OCI-LY7 (cell line): ENCODE results near the gene PTPN14. TPM values are rescaled to one million over a fixed set of nuclear protein-coding genes. Genes with fewer than 3 reads are reported as not detected.

ENCODE experiments used
- BruUV-seq: library from RNA; stranded (reverse); fragments of 400-500 nt; replicated peaks from 2 replicates; lab custom pipeline; 2021; lab: Mats Ljungman, UMichigan
- CTCF ChIA-PET: fragments of 300-600 bp; sonication (Branson Sonifier 250); formaldehyde crosslinking; loops from one replicate; lab custom pipeline; 2022; ENCODE audit warnings: antibody characterized with exemption; ENCODE audit not compliant: unreplicated experiment; lab: Charles Lee
- POLR2A ChIA-PET: fragments of 300-600 bp; sonication (Branson Sonifier 250); formaldehyde crosslinking; loops from one replicate; lab custom pipeline; 2022; ENCODE audit warnings: antibody characterized with exemption; lab: Charles Lee
- DNase-seq: peaks from one replicate; pipeline ENCODE4 v3.0.0-alpha.2; 2015; ENCODE audit warnings: low spot score
- H2AFZ ChIP-seq: fragments of 200-600 bp; sonication (generic), shearing (Covaris generic); 2 replicates; pipeline ENCODE4 v1.6.1; 2014; ENCODE audit warnings: mild to moderate bottlenecking, antibody characterized with exemption, low read length, moderate library complexity
- H3K27ac ChIP-seq: fragments of 200-600 bp; sonication (generic); 2 replicates; pipeline ENCODE4 v1.5.1; 2014; ENCODE audit warnings: mixed run types, low read depth, mild to moderate bottlenecking, moderate library complexity, low read length, inconsistent platforms; ENCODE audit not compliant: poor library complexity, severe bottlenecking
- H3K36me3 ChIP-seq: fragments of 200-600 bp; sonication (generic); 2 replicates; pipeline ENCODE4 v1.6.1; 2014; ENCODE audit warnings: mild to moderate bottlenecking, antibody characterized with exemption, low read length, moderate library complexity, mixed read lengths; ENCODE audit not compliant: insufficient read depth
- H3K4me1 ChIP-seq: fragments of 200-600 bp; sonication (generic); 2 replicates; pipeline ENCODE4 v1.5.1; 2014; ENCODE audit warnings: mild to moderate bottlenecking, low read length; ENCODE audit not compliant: insufficient read depth, poor library complexity, severe bottlenecking
- H3K4me2 ChIP-seq: fragments of 200-600 bp; sonication (generic); 2 replicates; pipeline ENCODE4 v1.6.1; 2014; ENCODE audit warnings: mild to moderate bottlenecking, low read length
- H3K4me3 ChIP-seq: fragments of 200-600 bp; sonication (generic); 2 replicates; pipeline ENCODE4 v1.5.1; 2014; ENCODE audit warnings: mild to moderate bottlenecking, low read depth, low read length; ENCODE audit not compliant: poor library complexity, severe bottlenecking
- H3K79me2 ChIP-seq: fragments of 200-600 bp; sonication (generic); 2 replicates; pipeline ENCODE4 v1.6.1; 2016; ENCODE audit warnings: low read depth, mild to moderate bottlenecking, low read length, moderate library complexity, mixed read lengths; ENCODE audit not compliant: insufficient read depth
- H3K9me2 ChIP-seq: fragments of 200-600 bp; sonication (generic); 2 replicates; pipeline ENCODE4 v1.6.1; 2016; ENCODE audit warnings: mild to moderate bottlenecking, low read length, mixed read lengths; ENCODE audit not compliant: insufficient read depth
- H3K9me3 ChIP-seq: fragments of 200-600 bp; sonication (generic); 2 replicates; pipeline ENCODE4 v1.6.1; 2014; ENCODE audit warnings: mild to moderate bottlenecking, mixed run types, low read length, mixed read lengths
- H4K20me1 ChIP-seq: fragments of 200-600 bp; sonication (generic); 2 replicates; pipeline ENCODE4 v1.6.1; 2014; ENCODE audit warnings: mild to moderate bottlenecking, antibody characterized with exemption, low read length, moderate library complexity, mixed read lengths; ENCODE audit not compliant: insufficient read depth
- EZH2phosphoT487 ChIP-seq: fragments of 200-600 bp; sonication (generic); IDR thresholded peaks from 2 replicates; pipeline ENCODE4 v1.6.1; 2018; ENCODE audit warnings: low read depth, borderline replicate concordance, mild to moderate bottlenecking, mixed run types, antibody characterized with exemption, low read length, moderate library complexity, mixed read lengths
- intact Hi-C: fragments of 100-400 bp; cut with micrococcal nuclease; formaldehyde crosslinking; loops from one replicate; pipeline ENCODE4 v1.10.0; 2022; ENCODE audit not compliant: unreplicated experiment
- total RNA-seq, 2 experiments: library from RNA; depleted of rRNA in 1 of 2; stranded (reverse); fragments of >200 nt in 1 of 2; shearing (Covaris generic) in 1 of 2; gene quantifications; 2 replicates each; pipeline ENCODE4 v1.2.3, GENCODE V29; 2014 to 2022
- TF ChIP-seq, protein P1 (sequence below): fragments of 200-600 bp; sonication (generic); conservative IDR thresholded peaks from 2 replicates; pipeline ENCODE4 v1.5.1; 2014; ENCODE audit warnings: mild to moderate bottlenecking, antibody characterized with exemption, low read length, moderate library complexity, mixed read lengths

The PTPN14 gene
- total RNA-seq, 2 experiments from 2014 or later, result not detected

DNA sequence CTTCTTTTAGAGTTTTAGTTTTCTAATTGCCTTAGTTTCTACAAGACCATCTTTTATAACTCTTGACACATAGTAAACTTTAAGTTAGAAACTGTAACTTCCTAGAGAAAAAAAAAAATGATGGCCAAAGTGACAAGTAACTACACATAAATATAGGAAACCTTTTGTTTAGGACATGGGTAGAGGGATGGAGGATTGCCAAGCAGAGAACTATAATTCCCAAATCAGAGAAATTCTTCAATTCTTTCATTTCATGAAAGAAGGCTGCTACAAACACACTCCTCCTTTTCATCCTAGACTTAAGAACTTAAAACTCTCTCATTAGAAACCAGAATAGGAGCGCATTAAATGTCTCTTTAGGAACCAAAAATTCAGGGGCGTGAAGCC is 125.0 kb downstream of the PTPN14 start:
- Histone ChIP-seq H4K20me1 (no peaks in the 10 kb centered on the region), H3K79me2 (no peaks in the 10 kb centered on the region), H3K27ac (no peak overlapping the region), H3K9me2 (no peaks in the 10 kb centered on the region), H3K4me2 (no peak overlapping the region), H3K36me3 (no peaks in the 10 kb centered on the region), H2AFZ (no peak overlapping the region), H3K4me1 (peaks cover 15% of the 10 kb centered on the region), H3K4me3 (no peak overlapping the region), H3K9me3 (no peaks in the 10 kb centered on the region)
- intact Hi-C loops, result no loop called here
- no TSS peak for BruUV-seq
- POLR2A ChIA-PET, result interaction anchor here (0.7 kb wide), 1 partner anchor 109 kb away, joined by 4 read pairs; no protein-coding TSS in a partner anchor
- TF ChIP-seq EZH2phosphoT487, result no peak
- TF ChIP-seq, protein P1, sequence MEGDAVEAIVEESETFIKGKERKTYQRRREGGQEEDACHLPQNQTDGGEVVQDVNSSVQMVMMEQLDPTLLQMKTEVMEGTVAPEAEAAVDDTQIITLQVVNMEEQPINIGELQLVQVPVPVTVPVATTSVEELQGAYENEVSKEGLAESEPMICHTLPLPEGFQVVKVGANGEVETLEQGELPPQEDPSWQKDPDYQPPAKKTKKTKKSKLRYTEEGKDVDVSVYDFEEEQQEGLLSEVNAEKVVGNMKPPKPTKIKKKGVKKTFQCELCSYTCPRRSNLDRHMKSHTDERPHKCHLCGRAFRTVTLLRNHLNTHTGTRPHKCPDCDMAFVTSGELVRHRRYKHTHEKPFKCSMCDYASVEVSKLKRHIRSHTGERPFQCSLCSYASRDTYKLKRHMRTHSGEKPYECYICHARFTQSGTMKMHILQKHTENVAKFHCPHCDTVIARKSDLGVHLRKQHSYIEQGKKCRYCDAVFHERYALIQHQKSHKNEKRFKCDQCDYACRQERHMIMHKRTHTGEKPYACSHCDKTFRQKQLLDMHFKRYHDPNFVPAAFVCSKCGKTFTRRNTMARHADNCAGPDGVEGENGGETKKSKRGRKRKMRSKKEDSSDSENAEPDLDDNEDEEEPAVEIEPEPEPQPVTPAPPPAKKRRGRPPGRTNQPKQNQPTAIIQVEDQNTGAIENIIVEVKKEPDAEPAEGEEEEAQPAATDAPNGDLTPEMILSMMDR, result no peak
- no peak for DNase-seq
- CTCF ChIA-PET, result no interaction called here

DNA sequence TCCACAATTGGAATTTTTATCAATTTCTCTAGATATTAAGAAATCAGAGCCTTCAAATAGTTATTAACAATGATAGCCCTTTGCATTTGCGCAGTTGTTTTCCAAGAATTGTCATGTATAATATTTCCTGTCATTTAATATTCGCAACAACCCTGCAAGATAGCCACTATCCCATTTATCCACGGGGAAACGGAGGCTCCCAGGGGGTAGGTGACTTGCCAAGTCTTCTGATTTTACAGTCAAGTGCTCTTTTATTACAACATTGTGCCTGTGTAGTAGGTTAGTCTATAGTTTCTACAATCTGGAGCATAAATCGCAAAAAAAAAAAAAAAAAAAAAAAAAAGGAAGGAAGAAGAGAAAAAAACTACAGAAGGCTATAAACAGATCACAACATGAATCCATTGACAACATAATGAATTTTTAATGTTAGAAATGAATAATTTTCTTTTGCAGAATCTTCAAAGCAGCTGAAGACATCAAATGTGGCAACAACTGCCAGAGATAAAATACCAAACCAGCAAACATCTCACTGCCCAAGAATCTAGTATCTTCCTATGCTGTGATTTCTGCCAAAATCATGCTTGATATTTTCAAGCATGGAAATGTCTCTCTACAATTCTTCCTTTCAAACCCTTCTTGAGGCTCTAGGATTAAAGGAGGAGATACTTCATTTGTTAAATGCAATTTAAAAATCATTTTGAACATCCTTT is 125.5 kb downstream of the PTPN14 start:
- Histone ChIP-seq H3K4me3 (no peak overlapping the region), H3K9me3 (no peaks in the 10 kb centered on the region), H3K36me3 (no peaks in the 10 kb centered on the region), H3K4me2 (no peak overlapping the region), H3K9me2 (no peaks in the 10 kb centered on the region), H4K20me1 (no peaks in the 10 kb centered on the region), H3K27ac (no peak overlapping the region), H2AFZ (no peak overlapping the region), H3K79me2 (no peaks in the 10 kb centered on the region), H3K4me1 (peaks cover 15% of the 10 kb centered on the region)
- BruUV-seq, result no TSS peak
- ChIA-PET CTCF (no interaction called here), POLR2A (interaction anchor here (0.7 kb wide), 1 partner anchor 109 kb away, joined by 4 read pairs; no protein-coding TSS in a partner anchor)
- no peak for TF ChIP-seq EZH2phosphoT487
- TF ChIP-seq, protein P1, result no peak
- intact Hi-C loops, result no loop called here
- no peak for DNase-seq

DNA sequence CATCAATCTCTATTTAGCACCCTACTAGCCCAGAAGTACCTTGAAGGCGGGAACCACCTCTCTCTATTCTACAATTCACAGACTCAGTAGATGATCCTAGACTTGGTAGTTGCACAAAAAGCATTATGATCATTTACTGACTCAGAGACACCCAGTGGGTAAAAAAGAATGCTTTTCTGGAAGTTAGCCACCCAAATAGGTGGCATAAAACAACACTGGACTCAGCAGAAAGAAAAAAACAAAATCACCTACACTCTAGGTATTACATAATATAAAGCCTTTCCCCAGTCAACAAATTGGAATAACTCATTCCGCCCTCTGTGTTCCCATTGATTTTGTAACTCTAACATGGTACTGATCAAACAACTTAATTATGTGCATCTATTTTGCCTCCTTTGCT is 126.3 kb downstream of the PTPN14 start:
- H3K9me2 ChIP-seq, result no peaks in the 10 kb centered on the region
- CTCF ChIA-PET, result no interaction called here

More for the DNA sequence above, 126.3 kb downstream of the PTPN14 start:
- BruUV-seq, result no TSS peak
- no peaks in the 10 kb centered on the region for H3K36me3 ChIP-seq
- H4K20me1 ChIP-seq, result no peaks in the 10 kb centered on the region
- intact Hi-C loops, result no loop called here
- TF ChIP-seq EZH2phosphoT487, result no peak
- TF ChIP-seq, protein P1, result no peak
- no peak overlapping the region for H2AFZ ChIP-seq
- no peak overlapping the region for H3K4me3 ChIP-seq
- no peaks in the 10 kb centered on the region for H3K79me2 ChIP-seq
- H3K4me1 ChIP-seq, result peaks cover 15% of the 10 kb centered on the region
- no peak overlapping the region for H3K4me2 ChIP-seq
- POLR2A ChIA-PET, result no interaction called here
- H3K27ac ChIP-seq, result no peak overlapping the region
- no peak for DNase-seq
- no peaks in the 10 kb centered on the region for H3K9me3 ChIP-seq
